HG03442 (cell line): ENCODE measurements around the gene QRFP.

Experiments used
- ATAC-seq: cut with Tn5 transposase; IDR thresholded peaks from one replicate; pipeline ENCODE4 v1.9.1; 2021; ENCODE audit warnings: mild to moderate bottlenecking, moderate library complexity; ENCODE audit not compliant: unreplicated experiment

The QRFP gene

GRCh38 chr9:130893341-130894101 lies 3.1 kb downstream of the QRFP start:
- no peak for ATAC-seq

- no peak for ATAC-seq
These were observed 3.9 kb downstream of the QRFP start for GRCh38 chr9:130892477-130893304.

- no peak for ATAC-seq
These were observed 4.7 kb downstream of the QRFP start for GRCh38 chr9:130891688-130892476.

GRCh38 chr9:130890870-130891687 lies 5.5 kb downstream of the QRFP start:
- no peak for ATAC-seq

- ATAC-seq = no peak
These were observed 6.5 kb downstream of the QRFP start for GRCh38 chr9:130890124-130890523.

- ATAC-seq = no peak
These were observed 8.3 kb downstream of the QRFP start for GRCh38 chr9:130888146-130888885.

- no peak for ATAC-seq
These were observed 9.0 kb downstream of the QRFP start for GRCh38 chr9:130887494-130888144.

- no peak for ATAC-seq
These were observed 9.6 kb downstream of the QRFP start for GRCh38 chr9:130886981-130887380.

- no peak for ATAC-seq
These were observed 10.9 kb downstream of the QRFP start for GRCh38 chr9:130885484-130886375.

GRCh38 chr9:130884542-130885483 lies 11.8 kb downstream of the QRFP start:
- ATAC-seq = no peak

GRCh38 chr9:130884111-130884531 lies 12.5 kb downstream of the QRFP start:
- ATAC-seq = no peak

- no peak for ATAC-seq
These were observed 13.1 kb downstream of the QRFP start for GRCh38 chr9:130883479-130883878.

GRCh38 chr9:130882696-130883225 lies 13.9 kb downstream of the QRFP start:
- ATAC-seq = no peak

- no peak for ATAC-seq
These were observed 15.1 kb downstream of the QRFP start for GRCh38 chr9:130881516-130881915.

- no peak for ATAC-seq
These were observed 15.9 kb downstream of the QRFP start for GRCh38 chr9:130880599-130881220.

GRCh38 chr9:130879863-130880411 lies 16.7 kb downstream of the QRFP start:
- no peak for ATAC-seq
